ENCODE data around the gene SERF1B.
"Not testable (repeated sequence)": the region's sequence is repeated elsewhere in the genome, so short reads cannot be mapped to it uniquely, and the experiment has no call there.

Gene SERF1B

GRCh38 chr5:70025106-70025844 lies at the start of gene SERF1B:
Gene SERF1B (plus strand): TSS chr5:70025251. CDS start chr5:70025452, 201 bp downstream.
- not testable (repeated sequence) for H3K9me3 Mint-ChIP-seq; H3K27ac Mint-ChIP-seq; H3K27me3 Mint-ChIP-seq (ENCODE audit: low read depth); H3K4me1 Mint-ChIP-seq (ENCODE audit: low read depth); H3K36me3 Mint-ChIP-seq (ENCODE audit: low read depth); H3K4me3 Mint-ChIP-seq; DNase-seq (ENCODE audit: low spot score)

GRCh38 chr5:69991713-69992112 lies 33.3 kb upstream of the SERF1B start:
- not testable (repeated sequence) for H3K36me3 Mint-ChIP-seq (ENCODE audit: low read depth); H3K4me3 Mint-ChIP-seq; H3K4me1 Mint-ChIP-seq (ENCODE audit: low read depth); H3K9me3 Mint-ChIP-seq; H3K27me3 Mint-ChIP-seq (ENCODE audit: low read depth); H3K27ac Mint-ChIP-seq; DNase-seq (ENCODE audit: low spot score)

GRCh38 chr5:69995535-69995934 lies 29.5 kb upstream of the SERF1B start:
- H3K36me3 Mint-ChIP-seq (ENCODE audit: low read depth); DNase-seq (ENCODE audit: low spot score); H3K4me1 Mint-ChIP-seq (ENCODE audit: low read depth); H3K4me3 Mint-ChIP-seq; H3K9me3 Mint-ChIP-seq; H3K27ac Mint-ChIP-seq; H3K27me3 Mint-ChIP-seq (ENCODE audit: low read depth): not testable (repeated sequence)

- H3K36me3 Mint-ChIP-seq (ENCODE audit: low read depth); H3K4me1 Mint-ChIP-seq (ENCODE audit: low read depth); H3K9me3 Mint-ChIP-seq; H3K27ac Mint-ChIP-seq; DNase-seq (ENCODE audit: low spot score); H3K4me3 Mint-ChIP-seq; H3K27me3 Mint-ChIP-seq (ENCODE audit: low read depth): not testable (repeated sequence)
Observed at GRCh38 chr5:70020660-70021059, 4.4 kb upstream of the SERF1B start.

- H3K4me1 Mint-ChIP-seq (ENCODE audit: low read depth); DNase-seq (ENCODE audit: low spot score); H3K4me3 Mint-ChIP-seq; H3K27ac Mint-ChIP-seq; H3K36me3 Mint-ChIP-seq (ENCODE audit: low read depth); H3K27me3 Mint-ChIP-seq (ENCODE audit: low read depth); H3K9me3 Mint-ChIP-seq: not testable (repeated sequence)
Observed at GRCh38 chr5:70025845-70026145, 744 bp downstream of the SERF1B start.

GRCh38 chr5:70031204-70031603 lies 6.2 kb downstream of the SERF1B start:
- H3K4me3 Mint-ChIP-seq; DNase-seq (ENCODE audit: low spot score); H3K9me3 Mint-ChIP-seq; H3K4me1 Mint-ChIP-seq (ENCODE audit: low read depth); H3K27me3 Mint-ChIP-seq (ENCODE audit: low read depth); H3K36me3 Mint-ChIP-seq (ENCODE audit: low read depth); H3K27ac Mint-ChIP-seq: not testable (repeated sequence)

- H3K36me3 Mint-ChIP-seq (ENCODE audit: low read depth); H3K4me3 Mint-ChIP-seq; H3K27ac Mint-ChIP-seq; H3K27me3 Mint-ChIP-seq (ENCODE audit: low read depth); H3K9me3 Mint-ChIP-seq; DNase-seq (ENCODE audit: low spot score); H3K4me1 Mint-ChIP-seq (ENCODE audit: low read depth): not testable (repeated sequence)
Observed at GRCh38 chr5:70041411-70041810, 16.4 kb downstream of the SERF1B start.

GRCh38 chr5:70049790-70050142 lies 24.7 kb downstream of the SERF1B start:
- not testable (repeated sequence) for H3K9me3 Mint-ChIP-seq; H3K36me3 Mint-ChIP-seq (ENCODE audit: low read depth); H3K4me1 Mint-ChIP-seq (ENCODE audit: low read depth); DNase-seq (ENCODE audit: low spot score); H3K27ac Mint-ChIP-seq; H3K27me3 Mint-ChIP-seq (ENCODE audit: low read depth); H3K4me3 Mint-ChIP-seq

- not testable (repeated sequence) for H3K4me3 Mint-ChIP-seq; H3K4me1 Mint-ChIP-seq (ENCODE audit: low read depth); H3K27ac Mint-ChIP-seq; H3K36me3 Mint-ChIP-seq (ENCODE audit: low read depth); DNase-seq (ENCODE audit: low spot score); H3K27me3 Mint-ChIP-seq (ENCODE audit: low read depth); H3K9me3 Mint-ChIP-seq
Observed at GRCh38 chr5:70056289-70056942, 31.4 kb downstream of the SERF1B start.

- H3K9me3 Mint-ChIP-seq; H3K36me3 Mint-ChIP-seq (ENCODE audit: low read depth); DNase-seq (ENCODE audit: low spot score); H3K4me1 Mint-ChIP-seq (ENCODE audit: low read depth); H3K27me3 Mint-ChIP-seq (ENCODE audit: low read depth); H3K27ac Mint-ChIP-seq; H3K4me3 Mint-ChIP-seq: not testable (repeated sequence)
Observed at GRCh38 chr5:70057140-70057539, 32.1 kb downstream of the SERF1B start.

GRCh38 chr5:70077632-70078031 lies 52.6 kb downstream of the SERF1B start:
- H3K27me3 Mint-ChIP-seq (ENCODE audit: low read depth); H3K4me3 Mint-ChIP-seq; H3K36me3 Mint-ChIP-seq (ENCODE audit: low read depth); H3K4me1 Mint-ChIP-seq (ENCODE audit: low read depth); H3K9me3 Mint-ChIP-seq; H3K27ac Mint-ChIP-seq; DNase-seq (ENCODE audit: low spot score): not testable (repeated sequence)

GRCh38 chr5:70088907-70089464 lies 63.9 kb downstream of the SERF1B start:
- not testable (repeated sequence) for DNase-seq (ENCODE audit: low spot score); H3K4me1 Mint-ChIP-seq (ENCODE audit: low read depth); H3K4me3 Mint-ChIP-seq; H3K27ac Mint-ChIP-seq; H3K27me3 Mint-ChIP-seq (ENCODE audit: low read depth); H3K36me3 Mint-ChIP-seq (ENCODE audit: low read depth); H3K9me3 Mint-ChIP-seq

GRCh38 chr5:70091776-70092175 lies 66.7 kb downstream of the SERF1B start:
- DNase-seq (ENCODE audit: low spot score); H3K4me3 Mint-ChIP-seq; H3K27me3 Mint-ChIP-seq (ENCODE audit: low read depth); H3K27ac Mint-ChIP-seq; H3K9me3 Mint-ChIP-seq; H3K4me1 Mint-ChIP-seq (ENCODE audit: low read depth); H3K36me3 Mint-ChIP-seq (ENCODE audit: low read depth): not testable (repeated sequence)
